Endothelial cell (in vitro differentiated cells): ENCODE results near the gene TMEM163. TPM values are rescaled to one million over a fixed set of nuclear protein-coding genes. Genes with fewer than 3 reads are reported as not detected.
A peak's percentile ranks its signal among the peaks of the same experiment; 100 is the strongest.

ENCODE experiments used
- DNase-seq: peaks from one replicate; pipeline ENCODE4 v3.0.0; 2021; ENCODE audit warnings: low spot score
- H3K27ac Mint-ChIP-seq: one replicate; pipeline ENCODE4 v1.8.0; 2021; ENCODE audit warnings: mixed read lengths, inconsistent platforms; ENCODE audit not compliant: unreplicated experiment
- H3K27me3 Mint-ChIP-seq: one replicate; pipeline ENCODE4 v1.8.0; 2021; ENCODE audit warnings: mild to moderate bottlenecking, moderate library complexity, mixed read lengths, inconsistent platforms; ENCODE audit not compliant: unreplicated experiment
- H3K36me3 Mint-ChIP-seq: one replicate; pipeline ENCODE4 v1.8.0; 2021; ENCODE audit warnings: mild to moderate bottlenecking, low read depth, mixed read lengths, inconsistent platforms; ENCODE audit not compliant: unreplicated experiment
- H3K4me1 Mint-ChIP-seq: one replicate; pipeline ENCODE4 v1.8.0; 2021; ENCODE audit warnings: mild to moderate bottlenecking, mixed read lengths, inconsistent platforms; ENCODE audit not compliant: unreplicated experiment
- H3K4me3 Mint-ChIP-seq: one replicate; pipeline ENCODE4 v1.8.0; 2021; ENCODE audit warnings: mild to moderate bottlenecking, mixed read lengths, inconsistent platforms; ENCODE audit not compliant: unreplicated experiment
- H3K9me3 Mint-ChIP-seq: one replicate; pipeline ENCODE4 v1.8.0; 2021; ENCODE audit warnings: mixed read lengths, inconsistent platforms; ENCODE audit not compliant: unreplicated experiment
- CTCF ChIP-seq: fragments of 200-600 bp; sonication (generic); IDR thresholded peaks from one replicate; pipeline ENCODE4 v1.5.0; 2021; ENCODE audit warnings: antibody characterized with exemption; ENCODE audit not compliant: unreplicated experiment
- total RNA-seq: library from RNA; stranded (reverse); fragmentation: NEBNext Ultra II Directional; extraction: Animal tissue kit (Norgen Biotek cat#: 25700); gene quantifications from one replicate; pipeline ENCODE4 v1.2.1, GENCODE V29; 2021; ENCODE audit not compliant: unreplicated experiment

The TMEM163 gene
- total RNA-seq, 1 donor from 2014 or later: 150 TPM

GRCh38 chr2:134441153-134441863, 277.5 kb downstream of the TMEM163 start:
- DNase-seq: no peak
- no peak overlapping the region for H3K4me3 Mint-ChIP-seq
- no peaks in the 10 kb centered on the region for H3K9me3 Mint-ChIP-seq
- peaks cover 38% of the 10 kb centered on the region for H3K36me3 Mint-ChIP-seq
- peaks cover 16% of the 10 kb centered on the region for H3K27me3 Mint-ChIP-seq
- TF ChIP-seq CTCF: no peak
- peak overlapping the region; percentile 48 for H3K27ac Mint-ChIP-seq
- H3K4me1 Mint-ChIP-seq: peaks cover 12% of the 10 kb centered on the region

GRCh38 chr2:134440336-134440909, 278.4 kb downstream of the TMEM163 start:
- H3K4me1 Mint-ChIP-seq: peaks cover 12% of the 10 kb centered on the region
- no peaks in the 10 kb centered on the region for H3K9me3 Mint-ChIP-seq
- TF ChIP-seq CTCF: no peak
- peak overlapping the region; percentile 13 for H3K4me3 Mint-ChIP-seq
- peaks cover 15% of the 10 kb centered on the region for H3K27me3 Mint-ChIP-seq
- no peak for DNase-seq
- peaks cover 44% of the 10 kb centered on the region for H3K36me3 Mint-ChIP-seq
- H3K27ac Mint-ChIP-seq: peak overlapping the region; percentile 3

- Mint-ChIP-seq H3K9me3 (no peaks in the 10 kb centered on the region), H3K27ac (peak overlapping the region; percentile 80), H3K36me3 (peaks cover 51% of the 10 kb centered on the region), H3K4me1 (peaks cover 8% of the 10 kb centered on the region), H3K27me3 (peaks cover 15% of the 10 kb centered on the region), H3K4me3 (no peak overlapping the region)
- TF ChIP-seq CTCF: no peak
- no peak for DNase-seq
Observed at GRCh38 chr2:134438371-134438770, 280.4 kb downstream of the TMEM163 start.

GRCh38 chr2:134436706-134437105, 282.1 kb downstream of the TMEM163 start:
- Mint-ChIP-seq H3K27ac (no peak overlapping the region), H3K9me3 (no peaks in the 10 kb centered on the region), H3K27me3 (peaks cover 8% of the 10 kb centered on the region), H3K4me3 (no peak overlapping the region), H3K4me1 (peaks cover 13% of the 10 kb centered on the region), H3K36me3 (peaks cover 54% of the 10 kb centered on the region)
- TF ChIP-seq CTCF: no peak
- no peak for DNase-seq

- H3K27ac Mint-ChIP-seq: peak overlapping the region; percentile 70
- H3K4me3 Mint-ChIP-seq: peak overlapping the region; percentile 39
- H3K9me3 Mint-ChIP-seq: no peaks in the 10 kb centered on the region
- no peak for DNase-seq
- TF ChIP-seq CTCF: no peak
- H3K27me3 Mint-ChIP-seq: peaks cover 5% of the 10 kb centered on the region
- H3K4me1 Mint-ChIP-seq: peaks cover 16% of the 10 kb centered on the region
- H3K36me3 Mint-ChIP-seq: peaks cover 53% of the 10 kb centered on the region
Observed at GRCh38 chr2:134435936-134436335, 282.9 kb downstream of the TMEM163 start.
